ENCODE results near the gene TMEM150A. TPM values are rescaled to one million over a fixed set of nuclear protein-coding genes. Genes with fewer than 3 reads are reported as not detected.
A peak's percentile ranks its signal among the peaks of the same experiment; 100 is the strongest.

TMEM150A gene
- polyA plus RNA-seq, 2 of the 4 experiments (the other 2 are of a cell fraction): 8.5 to 10.9 TPM

DNA sequence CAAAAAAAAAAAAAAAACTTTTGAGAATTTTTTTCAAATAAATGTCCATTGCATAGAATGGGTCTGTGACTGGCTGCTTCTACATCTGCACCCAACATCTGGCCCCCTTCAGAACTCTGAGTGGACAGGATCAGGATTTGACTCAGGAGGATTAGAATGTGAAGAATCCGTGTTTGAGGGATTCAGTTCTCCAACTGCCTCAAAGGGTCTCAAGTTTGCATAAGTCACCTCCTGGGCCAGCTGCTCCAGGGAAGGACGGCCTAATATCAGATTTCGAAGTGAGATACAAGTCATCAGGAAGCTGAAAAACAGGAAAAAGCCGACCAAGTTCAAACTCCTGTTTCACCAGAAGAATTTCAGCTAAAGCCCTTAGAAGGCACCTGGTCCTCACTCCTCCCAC, 52.7 kb downstream of the TMEM150A start:
- ChIA-PET POLR2A (interaction anchor here (0.7 to 9.0 kb wide), 3 partner anchors 10 to 130 kb away, joined by 3 to 116 read pairs (median 109); partner anchors contain the start of genes MAT2A and SH2D6), CTCF (interaction anchor here (0.8 to 35.5 kb wide), 11 partner anchors 10 to 240 kb away, joined by 3 to 1185 read pairs (median 5); partner anchors contain the start of genes CAPG, GGCX, MAT2A and SH2D6)
- DNase-seq (ENCODE audit: low read depth in 1 of 2, low spot score in 1 of 2) (no peak), ATAC-seq (no peak), FAIRE-seq (no peak)
- H3K4me3 ChIP-seq: no peak overlapping the region
- H3K27ac ChIP-seq: peak overlapping the region in 1 of 2 experiments; percentile 23; a peak in 1 of 6 replicates
- peaks cover 31% of the 10 kb centered on the region for H3K4me1 ChIP-seq
- WGBS (ENCODE audit: missing lambda C conversion rate): 62% methylated on average over 4 of the region's 4 CpGs
- H3K9me3 ChIP-seq: no peaks in the 10 kb centered on the region
- H3K4me2 ChIP-seq: no peak overlapping the region
- TF ChIP-seq CBX2 (IDR thresholded peaks at IDR 0.05; ENCODE audit: borderline replicate concordance, low read depth): no peak
- no peak for TF ChIP-seq POLR2AphosphoS2 (conservative IDR thresholded peaks at IDR 0.05; ENCODE audit: low read length)
- no peak for TF ChIP-seq EHMT2 (IDR thresholded peaks at IDR 0.05; ENCODE audit: low read depth)
- TF ChIP-seq RFX5 (IDR thresholded peaks at IDR 0.05): no peak

DNA sequence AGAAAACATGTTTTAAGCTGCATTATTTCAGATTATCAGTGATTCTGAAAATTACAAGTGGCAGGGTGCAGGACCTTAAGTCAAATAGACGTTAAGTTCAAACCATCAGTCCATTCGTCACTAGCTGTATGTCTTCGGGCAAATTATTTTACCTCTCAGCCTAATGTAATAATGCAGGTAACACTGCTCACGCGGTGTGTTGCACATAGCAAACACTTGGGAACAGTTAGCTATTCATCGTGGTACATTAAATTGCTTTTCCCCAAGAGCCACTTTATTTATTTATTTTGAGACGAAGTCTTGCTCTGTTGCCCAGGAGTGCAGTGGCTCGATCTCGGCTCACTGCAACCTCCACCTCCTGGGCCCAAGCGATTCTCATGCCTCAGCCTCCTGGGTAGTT, 53.4 kb downstream of the TMEM150A start:
- 91% methylated on average over 10 of the region's 10 CpGs for WGBS (ENCODE audit: missing lambda C conversion rate)
- ChIA-PET POLR2A (interaction anchor here (1.0 to 9.0 kb wide), 4 partner anchors 9 to 129 kb away, joined by 3 to 116 read pairs (median 58); partner anchors contain the start of genes MAT2A, RNF181 and SH2D6), CTCF (interaction anchor here (0.8 to 35.5 kb wide), 9 partner anchors 10 to 199 kb away, joined by 3 to 1185 read pairs (median 4); partner anchors contain the start of genes CAPG, GGCX, MAT2A and SH2D6)
- Histone ChIP-seq H3K27ac (no peak overlapping the region), H3K9me3 (no peaks in the 10 kb centered on the region), H3K4me2 (no peak overlapping the region), H3K4me1 (peaks cover 39% of the 10 kb centered on the region), H3K4me3 (no peak overlapping the region)
- FAIRE-seq (no peak), ATAC-seq (no peak), DNase-seq (ENCODE audit: low read depth in 1 of 2, low spot score in 1 of 2) (no peak)
- no peak for TF ChIP-seq HOXB5 (CRISPR knock-in tag; IDR thresholded peaks at IDR 0.05)
- TF ChIP-seq ZC3H11A (IDR thresholded peaks at IDR 0.05): 0 out of 2 replicates have a peak, but pooled peaks have one; percentile 9

DNA sequence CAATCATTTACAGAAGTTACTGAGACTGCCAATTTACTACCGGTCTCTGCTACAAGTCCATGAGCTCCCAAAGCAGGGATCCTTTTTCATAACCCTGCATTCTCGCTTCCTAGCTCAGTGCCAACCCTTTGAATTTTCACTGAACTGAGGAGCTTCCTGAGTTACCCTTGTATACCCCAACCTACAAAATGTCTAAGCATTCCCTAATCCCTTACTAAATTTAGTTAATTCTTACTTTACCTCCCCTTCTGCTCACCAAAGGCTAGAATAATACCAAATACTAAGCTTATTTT, 53.9 kb downstream of the TMEM150A start:
- CTCF ChIA-PET: interaction anchor here (0.8 to 35.5 kb wide), 8 partner anchors 9 to 199 kb away, joined by 3 to 1185 read pairs (median 30); partner anchors contain the start of genes CAPG, GGCX, MAT2A and SH2D6
- H3K4me2 ChIP-seq: no peak overlapping the region
- POLR2A ChIA-PET: interaction anchor here (0.6 to 9.0 kb wide), 6 partner anchors 9 to 508 kb away, joined by 3 to 116 read pairs (median 5); partner anchors contain the start of genes MAT2A, RNF181 and SH2D6
- ATAC-seq (0 out of 6 replicates have a peak, but pooled peaks of 1 of the 2 experiments have one; percentile 8), FAIRE-seq (no peak), DNase-seq (ENCODE audit: low read depth in 1 of 2, low spot score in 1 of 2) (no peak)
- WGBS (ENCODE audit: missing lambda C conversion rate): 60% methylated on average over 2 of the region's 2 CpGs
- 0 out of 6 replicates have a peak overlapping the region, but pooled peaks of 1 of the 2 experiments have one; percentile 11 for H3K27ac ChIP-seq
- no peak overlapping the region for H3K4me3 ChIP-seq
- peaks cover 44% of the 10 kb centered on the region for H3K4me1 ChIP-seq
- H3K9me3 ChIP-seq: no peaks in the 10 kb centered on the region
- no peak for TF ChIP-seq HOXB5 (CRISPR knock-in tag; IDR thresholded peaks at IDR 0.05)
- no peak for TF ChIP-seq NFE2L2 (conservative IDR thresholded peaks at IDR 0.05; ENCODE audit: low read length)

Small RNA genes within 50 kb of the gene (small RNA-seq; reads per million reads assigned to genes)
- 0 reads per million in 6 experiments for gene RN7SL126P

Other genes with a start within 250 kb of the TMEM150A start
- gene RETSAT, start 248.2 kb downstream of the TMEM150A start, polyA plus RNA-seq (2011; rRNA removed): 51.6 and 52.3 TPM in 2 replicates
- gene RETSAT, start 248.2 kb downstream of the TMEM150A start, polyA plus RNA-seq (2017; fragmentation: RNase III; extraction: RNeasy Plus Mini Kit Qiagen cat#74134 plus additional on column Dnase treatment): 40.8 to 43.3 TPM (median 42.3 TPM) in 3 replicates
- gene ELMOD3, start 247.9 kb downstream of the TMEM150A start, polyA plus RNA-seq (2011; rRNA removed): 29.9 and 31.9 TPM in 2 replicates
- 14.6 to 17.8 TPM (median 15.3 TPM) in 3 replicates for gene ELMOD3, start 247.9 kb downstream of the TMEM150A start, polyA plus RNA-seq (2017; fragmentation: RNase III; extraction: RNeasy Plus Mini Kit Qiagen cat#74134 plus additional on column Dnase treatment)
- gene CAPG, start 192.3 kb downstream of the TMEM150A start, polyA plus RNA-seq (2011; rRNA removed): 81.0 and 94.6 TPM in 2 replicates
- 53.0 to 61.3 TPM (median 57.5 TPM) in 3 replicates for gene CAPG, start 192.3 kb downstream of the TMEM150A start, polyA plus RNA-seq (2017; fragmentation: RNase III; extraction: RNeasy Plus Mini Kit Qiagen cat#74134 plus additional on column Dnase treatment)
- gene SH2D6, start 184.0 kb downstream of the TMEM150A start, polyA plus RNA-seq (2011; rRNA removed): 1.3 and 1.8 TPM in 2 replicates
- gene SH2D6, start 184.0 kb downstream of the TMEM150A start, polyA plus RNA-seq (2017; fragmentation: RNase III; extraction: RNeasy Plus Mini Kit Qiagen cat#74134 plus additional on column Dnase treatment): 1.4 to 1.5 TPM (median 1.4 TPM) in 3 replicates
- gene MAT2A, start 63.5 kb downstream of the TMEM150A start, polyA plus RNA-seq (2011; rRNA removed): 1,024 and 1,329 TPM in 2 replicates
- gene MAT2A, start 63.5 kb downstream of the TMEM150A start, polyA plus RNA-seq (2017; fragmentation: RNase III; extraction: RNeasy Plus Mini Kit Qiagen cat#74134 plus additional on column Dnase treatment): 370 to 430 TPM (median 400 TPM) in 3 replicates
- gene GGCX, start 41.2 kb downstream of the TMEM150A start, polyA plus RNA-seq (2011; rRNA removed): 39.0 and 49.6 TPM in 2 replicates
- gene GGCX, start 41.2 kb downstream of the TMEM150A start, polyA plus RNA-seq (2017; fragmentation: RNase III; extraction: RNeasy Plus Mini Kit Qiagen cat#74134 plus additional on column Dnase treatment): 48.7 to 58.5 TPM (median 55.1 TPM) in 3 replicates
- gene VAMP8, start 25.1 kb downstream of the TMEM150A start, polyA plus RNA-seq (2011; rRNA removed): 38.3 and 41.1 TPM in 2 replicates
- gene VAMP8, start 25.1 kb downstream of the TMEM150A start, polyA plus RNA-seq (2017; fragmentation: RNase III; extraction: RNeasy Plus Mini Kit Qiagen cat#74134 plus additional on column Dnase treatment): 17.7 to 22.4 TPM (median 18.5 TPM) in 3 replicates
- gene VAMP5, start 18.3 kb downstream of the TMEM150A start, polyA plus RNA-seq (2011; rRNA removed): 0.16 and 0.67 TPM in 2 replicates
- gene VAMP5, start 18.3 kb downstream of the TMEM150A start, polyA plus RNA-seq (2017; fragmentation: RNase III; extraction: RNeasy Plus Mini Kit Qiagen cat#74134 plus additional on column Dnase treatment): not detected in 3 replicates
- gene RNF181, start 7.0 kb downstream of the TMEM150A start, polyA plus RNA-seq (2011; rRNA removed): 287 and 366 TPM in 2 replicates
- gene RNF181, start 7.0 kb downstream of the TMEM150A start, polyA plus RNA-seq (2017; fragmentation: RNase III; extraction: RNeasy Plus Mini Kit Qiagen cat#74134 plus additional on column Dnase treatment): 182 to 199 TPM (median 189 TPM) in 3 replicates
- 48.3 and 57.4 TPM in 2 replicates for gene C2orf68, start 9.4 kb upstream of the TMEM150A start, polyA plus RNA-seq (2011; rRNA removed)
- 22.8 to 26.1 TPM (median 25.9 TPM) in 3 replicates for gene C2orf68, start 9.4 kb upstream of the TMEM150A start, polyA plus RNA-seq (2017; fragmentation: RNase III; extraction: RNeasy Plus Mini Kit Qiagen cat#74134 plus additional on column Dnase treatment)
- gene USP39, start 13.5 kb upstream of the TMEM150A start, polyA plus RNA-seq (2011; rRNA removed): 90.4 and 103 TPM in 2 replicates
- gene USP39, start 13.5 kb upstream of the TMEM150A start, polyA plus RNA-seq (2017; fragmentation: RNase III; extraction: RNeasy Plus Mini Kit Qiagen cat#74134 plus additional on column Dnase treatment): 78.7 to 91.0 TPM (median 82.8 TPM) in 3 replicates
- not detected in 2 replicates for gene SFTPB, start 65.5 kb upstream of the TMEM150A start, polyA plus RNA-seq (2011; rRNA removed)
- 0.08 TPM in 1 of 3 replicates, not detected in the others for gene SFTPB, start 65.5 kb upstream of the TMEM150A start, polyA plus RNA-seq (2017; fragmentation: RNase III; extraction: RNeasy Plus Mini Kit Qiagen cat#74134 plus additional on column Dnase treatment)
- not detected in 2 replicates for gene GNLY, start 91.7 kb upstream of the TMEM150A start, polyA plus RNA-seq (2011; rRNA removed)
- gene GNLY, start 91.7 kb upstream of the TMEM150A start, polyA plus RNA-seq (2017; fragmentation: RNase III; extraction: RNeasy Plus Mini Kit Qiagen cat#74134 plus additional on column Dnase treatment): not detected in 3 replicates
- 1.8 and 2.6 TPM in 2 replicates for gene ATOH8, start 151.3 kb upstream of the TMEM150A start, polyA plus RNA-seq (2011; rRNA removed)
- gene ATOH8, start 151.3 kb upstream of the TMEM150A start, polyA plus RNA-seq (2017; fragmentation: RNase III; extraction: RNeasy Plus Mini Kit Qiagen cat#74134 plus additional on column Dnase treatment): 11.1 to 20.7 TPM (median 20.0 TPM) in 3 replicates